HFF-Myc (cell line): Measurements from ENCODE around the gene SEMA6B.
"Not testable (repeated sequence)": the region's sequence is repeated elsewhere in the genome, so short reads cannot be mapped to it uniquely, and the experiment has no call there.

Source experiments
- DNase-seq: peaks from one replicate; pipeline ENCODE4 v3.0.0-alpha.2; 2011; ENCODE audit warnings: low read depth; ENCODE audit errors: extremely low read depth
- H3K4me3 ChIP-seq: replicated peaks from 2 replicates; pipeline ENCODE4 v1.5.1; 2011; ENCODE audit warnings: low read depth, mild to moderate bottlenecking, control low read depth, low read length
- CTCF ChIP-seq: IDR thresholded peaks from 2 replicates; pipeline ENCODE4 v1.5.1; 2012; ENCODE audit warnings: mild to moderate bottlenecking, low read depth, low read length, control low read depth; ENCODE audit errors: missing control alignments

SEMA6B gene

GRCh38 chr19:4542896-4543841 is 16.3 kb downstream of the SEMA6B start:
- DNase-seq: no peak
- no peak overlapping the region for H3K4me3 ChIP-seq
- no peak for TF ChIP-seq CTCF

- H3K4me3 ChIP-seq, DNase-seq: not testable (repeated sequence)
Observed at GRCh38 chr19:4541806-4542145, 17.7 kb downstream of the SEMA6B start.

- no peak for DNase-seq
- no peak overlapping the region for H3K4me3 ChIP-seq
- TF ChIP-seq CTCF: no peak
Observed at GRCh38 chr19:4541114-4541805, 18.2 kb downstream of the SEMA6B start.

GRCh38 chr19:4539693-4540581 is 19.5 kb downstream of the SEMA6B start, which contains the start of gene LRG1:
Gene LRG1 (minus strand): TSS chr19:4540036. CDS start chr19:4540013, 23 bp downstream.
- no peak for TF ChIP-seq CTCF
- no peak within 1 kb of the TSS for H3K4me3 ChIP-seq
- no peak for DNase-seq

GRCh38 chr19:4539169-4539692 is 20.3 kb downstream of the SEMA6B start:
- DNase-seq: no peak
- no peak overlapping the region for H3K4me3 ChIP-seq
- TF ChIP-seq CTCF: no peak

- DNase-seq: no peak
Observed at GRCh38 chr19:4538601-4538954, 20.9 kb downstream of the SEMA6B start.

More at GRCh38 chr19:4538601-4538954, 20.9 kb downstream of the SEMA6B start:
- no peak overlapping the region for H3K4me3 ChIP-seq
- TF ChIP-seq CTCF: no peak
